ENCODE results near the gene PDHB.

PDHB gene

GRCh38 chr3:58386626-58387365 is 46.8 kb downstream of the PDHB start:
- no peak for TF ChIP-seq CTCF (IDR thresholded peaks at IDR 0.05; ENCODE audit: insufficient read depth, low read length, poor library complexity, severe bottlenecking)
- Histone ChIP-seq H3K27me3 (replicated peaks; ENCODE audit: control insufficient read depth, insufficient read depth, low read length) (no peaks in the 10 kb centered on the region), H3K4me3 (replicated peaks; ENCODE audit: low read depth, low read length) (no peak overlapping the region), H3K36me3 (ENCODE audit: control insufficient read depth, insufficient read depth, low read length) (no peaks in the 10 kb centered on the region; the same call in 1 of the 2 replicates)
- DNase-seq (ENCODE audit: extremely low read depth, insufficient read length): no peak

GRCh38 chr3:58384381-58385090 is 49.1 kb downstream of the PDHB start:
- Histone ChIP-seq H3K4me3 (replicated peaks; ENCODE audit: low read depth, low read length) (no peak overlapping the region), H3K27me3 (replicated peaks; ENCODE audit: control insufficient read depth, insufficient read depth, low read length) (no peaks in the 10 kb centered on the region), H3K36me3 (ENCODE audit: control insufficient read depth, insufficient read depth, low read length) (no peaks in the 10 kb centered on the region; the same call in 1 of the 2 replicates)
- no peak for TF ChIP-seq CTCF (IDR thresholded peaks at IDR 0.05; ENCODE audit: insufficient read depth, low read length, poor library complexity, severe bottlenecking)
- peak; percentile 1 for DNase-seq (ENCODE audit: extremely low read depth, insufficient read length)

GRCh38 chr3:58383904-58384303 is 49.7 kb downstream of the PDHB start:
- DNase-seq (ENCODE audit: extremely low read depth, insufficient read length): no peak

GRCh38 chr3:58383476-58383875 is 50.2 kb downstream of the PDHB start:
- H3K4me3 ChIP-seq (replicated peaks; ENCODE audit: low read depth, low read length): no peak overlapping the region
- DNase-seq (ENCODE audit: extremely low read depth, insufficient read length): no peak
- no peak for TF ChIP-seq CTCF (IDR thresholded peaks at IDR 0.05; ENCODE audit: insufficient read depth, low read length, poor library complexity, severe bottlenecking)

More at GRCh38 chr3:58383904-58384303, 49.7 kb downstream of the PDHB start:
- no peak for TF ChIP-seq CTCF (IDR thresholded peaks at IDR 0.05; ENCODE audit: insufficient read depth, low read length, poor library complexity, severe bottlenecking)
- H3K27me3 ChIP-seq (replicated peaks; ENCODE audit: control insufficient read depth, insufficient read depth, low read length): no peaks in the 10 kb centered on the region
- H3K4me3 ChIP-seq (replicated peaks; ENCODE audit: low read depth, low read length): no peak overlapping the region
- H3K36me3 ChIP-seq (ENCODE audit: control insufficient read depth, insufficient read depth, low read length): no peaks in the 10 kb centered on the region; the same call in 1 of the 2 replicates

GRCh38 chr3:58379351-58380073 is 54.1 kb downstream of the PDHB start:
- Histone ChIP-seq H3K36me3 (ENCODE audit: control insufficient read depth, insufficient read depth, low read length) (no peaks in the 10 kb centered on the region), H3K4me3 (replicated peaks; ENCODE audit: low read depth, low read length) (no peak overlapping the region)

More at GRCh38 chr3:58383476-58383875, 50.2 kb downstream of the PDHB start:
- H3K36me3 ChIP-seq (ENCODE audit: control insufficient read depth, insufficient read depth, low read length): no peaks in the 10 kb centered on the region; the same call in 1 of the 2 replicates
- H3K27me3 ChIP-seq (replicated peaks; ENCODE audit: control insufficient read depth, insufficient read depth, low read length): no peaks in the 10 kb centered on the region

More at GRCh38 chr3:58379351-58380073, 54.1 kb downstream of the PDHB start:
- DNase-seq (ENCODE audit: extremely low read depth, insufficient read length): no peak
- TF ChIP-seq CTCF (IDR thresholded peaks at IDR 0.05; ENCODE audit: insufficient read depth, low read length, poor library complexity, severe bottlenecking): no peak
- no peaks in the 10 kb centered on the region for H3K27me3 ChIP-seq (replicated peaks; ENCODE audit: control insufficient read depth, insufficient read depth, low read length)

All from GM06990 (cell line).